Measurements from ENCODE around the gene HDHD5.

HDHD5 gene

GRCh38 chr22:17158568-17159503, at the start of gene HDHD5:
Gene HDHD5, minus strand, starts transcription at chr22:17159277. Its CDS starts 26 bp downstream, at chr22:17159251.
- in situ Hi-C loops (cut with HindIII; ENCODE audit: low sequenced_read_pairs) = no loop called here
- H3K4me3 ChIP-seq (ENCODE audit: low read depth, low read length) = peak within 1 kb of the TSS; percentile 65
- DNase-seq (ENCODE audit: low read depth, low spot score) = peak; percentile 89
- no peak for TF ChIP-seq CTCF (IDR thresholded peaks at IDR 0.05; ENCODE audit: low read depth, low read length)

GRCh38 chr22:17205432-17205831, 46.4 kb upstream of the HDHD5 start:
- peak; percentile 7 for TF ChIP-seq CTCF (IDR thresholded peaks at IDR 0.05; ENCODE audit: low read depth, low read length)
- DNase-seq (ENCODE audit: low read depth, low spot score) = no peak

GRCh38 chr22:17201285-17201945, 42.3 kb upstream of the HDHD5 start:
- in situ Hi-C loops (cut with HindIII; ENCODE audit: low sequenced_read_pairs) = no loop called here
- H3K4me3 ChIP-seq (ENCODE audit: low read depth, low read length) = no peak overlapping the region
- no peak for DNase-seq (ENCODE audit: low read depth, low spot score)
- no peak for TF ChIP-seq CTCF (IDR thresholded peaks at IDR 0.05; ENCODE audit: low read depth, low read length)

More at GRCh38 chr22:17205432-17205831, 46.4 kb upstream of the HDHD5 start:
- no peak overlapping the region for H3K4me3 ChIP-seq (ENCODE audit: low read depth, low read length)
- in situ Hi-C loops (cut with HindIII; ENCODE audit: low sequenced_read_pairs) = no loop called here

GRCh38 chr22:17199003-17199731, 40.1 kb upstream of the HDHD5 start:
- peak; percentile 49 for DNase-seq (ENCODE audit: low read depth, low spot score)
- peak overlapping the region; percentile 43 for H3K4me3 ChIP-seq (ENCODE audit: low read depth, low read length)

GRCh38 chr22:17198170-17199002, 39.3 kb upstream of the HDHD5 start:
- peak; percentile 18 for DNase-seq (ENCODE audit: low read depth, low spot score)
- TF ChIP-seq CTCF (IDR thresholded peaks at IDR 0.05; ENCODE audit: low read depth, low read length) = no peak
- peak overlapping the region; percentile 43 for H3K4me3 ChIP-seq (ENCODE audit: low read depth, low read length)
- in situ Hi-C loops (cut with HindIII; ENCODE audit: low sequenced_read_pairs) = no loop called here

More at GRCh38 chr22:17199003-17199731, 40.1 kb upstream of the HDHD5 start:
- no peak for TF ChIP-seq CTCF (IDR thresholded peaks at IDR 0.05; ENCODE audit: low read depth, low read length)
- in situ Hi-C loops (cut with HindIII; ENCODE audit: low sequenced_read_pairs) = no loop called here
